HCT116 (cell line): ENCODE results near the gene FAM83B.

Experiments used
- EZH2 ChIP-seq: fragments of 200-600 bp; sonication (generic); IDR thresholded peaks from 2 replicates; pipeline ENCODE4 v1.6.1; 2017; ENCODE audit warnings: antibody characterized with exemption, mixed run types
- RAD21 ChIP-seq: IDR thresholded peaks from 2 replicates; pipeline ENCODE4 v1.6.1; 2012; ENCODE audit warnings: low read depth, mild to moderate bottlenecking
- SRF ChIP-seq: IDR thresholded peaks from 2 replicates; pipeline ENCODE4 v1.6.1; 2012; ENCODE audit warnings: low read depth

GRCh38 chr6:54957698-54958097, 111.1 kb downstream of the FAM83B start:
- no peak for TF ChIP-seq RAD21
- TF ChIP-seq SRF: no peak
- TF ChIP-seq EZH2: no peak
